ENCODE results near the gene GRM8.
A peak's percentile ranks its signal among the peaks of the same experiment; 100 is the strongest.

Gene GRM8

DNA sequence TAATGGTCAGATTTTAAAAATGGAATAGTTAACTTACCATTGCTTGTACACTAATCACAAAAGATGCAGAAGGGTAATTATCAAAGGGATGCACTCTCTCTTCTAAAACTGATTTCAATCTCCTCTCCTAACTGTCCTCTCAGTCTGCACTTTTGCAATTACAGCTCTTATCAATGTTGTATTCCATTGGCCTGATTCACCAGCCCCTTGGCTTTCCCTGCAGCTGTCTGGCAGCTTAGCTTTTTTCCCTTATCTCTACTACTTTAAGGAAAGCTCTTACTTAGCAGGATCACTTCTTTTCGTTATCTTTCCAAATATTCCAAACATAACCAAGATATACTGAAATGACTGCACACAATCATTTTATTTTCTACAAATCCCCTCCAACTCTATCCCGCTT, 448.8 kb downstream of the GRM8 start:
- no peak for DNase-seq

GRCh38 chr7:126803060-126803665, 449.6 kb downstream of the GRM8 start:
- DNase-seq = peak; percentile 85

DNA sequence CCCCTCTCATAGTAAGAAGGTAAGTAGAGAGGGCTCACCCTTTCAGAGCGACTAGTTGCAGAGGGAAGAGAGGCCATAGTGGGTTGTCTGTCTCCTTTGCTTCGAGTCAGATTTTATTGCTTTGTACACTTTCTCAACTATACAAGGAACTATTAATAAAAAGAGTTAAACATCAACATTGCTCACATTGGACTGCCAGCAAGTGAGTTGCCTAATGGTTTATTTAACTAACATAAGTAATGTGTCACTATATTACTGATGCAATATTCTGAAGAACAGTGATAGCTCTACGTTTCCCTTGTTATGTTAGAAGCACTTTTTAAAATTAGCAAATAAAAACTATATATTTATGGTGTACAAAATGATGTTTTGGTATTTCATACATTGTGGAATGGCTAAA, 451.0 kb downstream of the GRM8 start:
- no peak for DNase-seq

- no peak for DNase-seq
These were observed 453.2 kb downstream of the GRM8 start for GRCh38 chr7:126799541-126799940.

DNA sequence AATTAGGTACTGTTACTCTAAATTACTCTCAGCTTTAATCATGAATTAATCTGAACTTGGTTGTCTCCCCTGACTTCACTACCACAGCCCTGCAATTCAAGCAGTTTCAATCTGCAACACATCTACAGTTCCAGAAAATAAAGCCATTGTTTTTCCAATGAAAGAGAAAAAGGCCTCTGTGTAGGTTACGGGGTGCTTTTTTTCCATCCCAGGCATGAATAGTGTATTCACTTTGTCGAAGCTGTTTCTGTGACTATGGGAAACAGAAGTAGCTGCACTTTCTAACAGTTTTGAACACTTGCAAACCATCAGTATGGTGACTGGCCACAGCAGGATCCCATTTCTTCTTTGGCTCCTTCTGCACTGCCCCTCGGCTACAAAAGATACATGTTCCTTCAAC, 460.2 kb downstream of the GRM8 start:
- DNase-seq = no peak

DNA sequence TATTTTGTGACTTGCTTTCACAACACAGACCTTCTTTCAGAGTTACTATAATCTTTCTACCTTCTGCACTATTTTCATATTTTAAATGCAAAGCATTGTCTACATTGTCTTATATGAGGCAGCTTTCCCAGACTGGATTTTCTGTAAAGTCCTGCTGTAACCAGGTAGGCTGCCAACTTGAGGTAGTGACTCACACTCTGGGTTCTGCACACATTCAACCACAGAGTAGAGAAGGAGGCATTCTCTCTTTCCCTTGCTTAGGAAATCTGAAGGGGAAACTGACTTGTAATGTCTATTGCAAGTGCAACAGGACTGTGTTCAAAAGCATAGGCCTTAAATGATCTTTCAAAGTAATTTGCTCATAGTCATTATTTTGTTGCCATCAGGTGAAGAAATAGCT, 461.4 kb downstream of the GRM8 start:
- DNase-seq = no peak

- DNase-seq = peak; percentile 67
These were observed 462.0 kb downstream of the GRM8 start for GRCh38 chr7:126790763-126791162.

GRCh38 chr7:126783613-126784012, 469.1 kb downstream of the GRM8 start:
- no peak for DNase-seq

DNA sequence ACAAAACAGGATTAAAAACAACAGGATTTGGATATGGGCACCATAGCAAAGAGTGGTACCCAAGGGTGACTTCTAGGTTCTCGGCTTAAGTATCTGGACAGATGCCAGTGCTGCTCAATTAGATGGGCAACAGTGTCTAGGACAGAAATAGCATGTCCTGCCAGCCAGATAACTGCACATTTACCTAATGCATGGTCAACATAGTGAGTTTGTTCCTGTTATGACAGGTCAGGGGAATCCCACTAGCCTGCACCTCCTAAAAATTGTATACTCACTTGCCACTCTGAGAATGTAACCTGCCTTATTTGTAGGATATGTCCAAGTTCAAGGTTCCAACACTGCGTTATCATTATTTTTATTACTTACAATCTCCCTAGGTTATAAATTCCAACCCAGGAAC, 471.7 kb downstream of the GRM8 start:
- no peak for DNase-seq

- DNase-seq = peak; percentile 83
These were observed 474.6 kb downstream of the GRM8 start for GRCh38 chr7:126778101-126778500.

GRCh38 chr7:126776498-126776897, 476.2 kb downstream of the GRM8 start:
- DNase-seq = no peak

DNA sequence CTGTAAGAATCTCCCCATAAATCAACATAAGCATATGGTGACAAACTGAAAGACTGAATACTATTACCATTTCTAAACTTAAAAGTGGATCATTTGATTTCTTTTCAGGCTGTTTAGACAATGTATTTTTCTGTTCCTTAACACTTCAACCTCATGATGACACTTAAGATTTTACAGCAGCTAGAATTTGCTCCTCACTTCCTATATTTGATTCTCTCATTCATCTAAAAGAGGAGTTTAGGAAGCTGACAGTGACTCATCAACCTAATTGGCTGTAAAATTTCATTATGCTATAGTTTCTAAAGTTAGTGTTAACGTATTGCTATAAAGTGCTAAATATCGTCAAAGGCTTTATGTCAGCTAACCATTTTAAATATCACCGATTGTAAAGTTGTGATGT, 478.7 kb downstream of the GRM8 start:
- DNase-seq = peak; percentile 53

DNA sequence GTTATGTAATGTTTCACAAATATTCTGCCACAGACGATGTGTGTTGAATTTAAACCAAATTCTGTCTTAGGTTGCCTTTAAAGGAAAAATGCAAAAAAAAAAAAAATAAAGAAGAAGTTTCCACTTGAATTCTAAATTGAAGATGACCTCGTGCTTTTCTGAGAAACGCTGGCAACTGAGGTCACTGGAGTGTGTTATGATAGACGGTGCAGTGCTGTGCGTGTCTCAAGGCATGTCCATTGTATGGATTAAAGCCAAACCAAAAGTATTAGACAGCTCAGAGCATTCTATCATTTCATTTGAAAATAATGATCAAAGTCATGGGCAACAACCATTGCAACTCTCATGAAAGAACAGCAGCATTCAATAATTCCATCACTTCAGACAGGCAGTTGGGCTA, 483.9 kb downstream of the GRM8 start:
- DNase-seq = no peak

DNA sequence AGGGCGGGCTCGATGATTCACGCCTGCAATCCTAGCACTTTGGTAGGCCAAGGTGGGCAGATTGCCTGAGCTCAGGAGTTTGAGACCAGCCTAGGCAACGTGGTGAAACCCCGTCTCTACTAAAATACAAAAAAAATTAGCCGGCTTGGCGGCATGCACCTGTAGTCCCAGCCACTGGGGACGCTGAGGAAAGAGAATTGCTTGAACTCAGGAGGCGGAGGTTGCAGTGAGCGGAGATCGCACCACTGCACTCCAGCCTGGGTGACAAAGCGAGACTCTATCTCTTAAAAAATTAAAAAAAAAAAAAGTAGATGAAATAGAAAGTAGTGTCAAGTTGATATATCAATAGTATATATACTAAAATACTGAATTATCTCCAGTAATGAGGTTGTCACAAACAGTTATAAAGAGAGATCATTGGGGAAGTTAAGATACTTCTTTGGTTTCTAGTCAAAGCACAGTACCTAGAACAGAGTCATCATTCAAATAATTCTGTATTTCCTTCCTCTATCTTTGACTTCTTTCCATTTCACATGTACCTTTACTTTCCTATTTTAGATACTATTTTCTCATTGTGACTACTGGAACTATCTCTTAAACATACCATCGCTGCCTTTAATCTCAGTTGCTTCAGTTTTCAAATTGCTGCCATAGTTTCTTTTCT, 491.7 kb downstream of the GRM8 start:
- no peak for DNase-seq

GRCh38 chr7:126755381-126755780, 497.4 kb downstream of the GRM8 start:
- peak; percentile 31 for DNase-seq

GRCh38 chr7:126750207-126750911, 502.4 kb downstream of the GRM8 start:
- DNase-seq = no peak

GRCh38 chr7:126728967-126729366, 523.8 kb downstream of the GRM8 start:
- DNase-seq = no peak

GRCh38 chr7:126727930-126728391, 524.8 kb downstream of the GRM8 start:
- DNase-seq = no peak

DNA sequence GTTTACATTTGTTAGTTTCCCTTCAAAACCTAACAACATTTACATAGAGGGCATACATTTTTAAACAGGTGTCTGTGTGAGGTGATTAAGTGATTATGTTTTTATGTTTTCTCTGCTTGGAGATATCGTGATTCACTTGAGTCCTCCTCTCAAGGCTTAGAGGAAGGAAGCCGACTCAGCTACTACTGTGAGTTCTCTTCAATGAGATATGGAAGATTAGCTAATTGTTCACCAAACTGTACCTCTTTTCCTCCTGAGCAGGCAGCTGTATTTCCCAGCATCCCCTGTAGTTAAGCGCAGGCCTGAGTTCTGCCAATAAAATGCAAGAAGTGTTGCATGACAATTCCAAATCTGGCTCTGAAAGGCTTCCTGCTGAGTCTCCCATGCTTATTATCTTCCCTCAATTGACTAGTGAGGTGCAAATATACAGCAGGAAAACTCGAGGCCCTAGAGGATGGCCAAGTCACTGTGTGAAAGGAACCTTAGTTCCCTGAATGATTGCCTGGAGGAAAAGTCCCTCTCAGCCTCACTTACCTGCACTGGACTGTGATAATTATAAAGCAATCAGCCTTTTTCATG, 528.7 kb downstream of the GRM8 start:
- no peak for DNase-seq

DNA sequence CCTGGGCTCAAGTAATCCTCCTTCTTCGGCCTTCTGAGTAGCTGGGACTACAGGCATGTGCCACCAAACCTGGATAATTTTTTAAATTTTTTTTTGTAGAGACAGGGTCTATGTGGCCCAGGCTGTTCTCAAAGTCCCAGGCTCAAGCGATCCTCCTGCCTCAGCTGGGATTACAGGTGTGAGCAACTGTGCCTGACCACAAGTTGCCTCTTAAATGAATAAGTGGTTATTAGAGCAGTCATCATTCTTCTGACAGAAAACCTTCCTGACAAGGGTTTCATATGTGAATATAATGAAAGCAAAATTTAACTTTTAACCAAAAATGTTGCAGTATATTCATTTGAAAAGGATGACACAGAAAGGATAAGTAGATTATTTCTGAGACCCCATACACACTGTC, 532.5 kb downstream of the GRM8 start:
- DNase-seq = no peak

GRCh38 chr7:126718419-126718818, 534.3 kb downstream of the GRM8 start:
- no peak for DNase-seq

DNA sequence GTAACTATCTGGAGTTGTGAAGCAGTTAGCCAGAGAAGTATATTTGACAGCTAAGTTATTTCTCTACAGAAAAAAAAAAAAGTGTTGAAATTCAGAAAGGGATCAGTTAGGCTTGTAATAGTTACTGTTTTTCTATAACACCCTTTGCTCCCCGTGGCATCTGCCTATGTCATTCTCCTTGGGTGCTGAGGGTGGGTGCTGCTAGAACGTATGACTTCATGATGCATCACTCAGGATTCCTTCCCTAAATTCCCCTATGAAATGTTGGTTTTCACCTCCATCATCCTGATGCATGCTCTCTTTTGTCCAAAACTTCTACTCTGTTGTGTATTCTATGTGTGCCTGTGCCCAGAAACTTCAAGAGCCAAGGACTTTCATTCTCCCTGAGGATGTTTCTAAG, 536.4 kb downstream of the GRM8 start:
- no peak for DNase-seq

DNA sequence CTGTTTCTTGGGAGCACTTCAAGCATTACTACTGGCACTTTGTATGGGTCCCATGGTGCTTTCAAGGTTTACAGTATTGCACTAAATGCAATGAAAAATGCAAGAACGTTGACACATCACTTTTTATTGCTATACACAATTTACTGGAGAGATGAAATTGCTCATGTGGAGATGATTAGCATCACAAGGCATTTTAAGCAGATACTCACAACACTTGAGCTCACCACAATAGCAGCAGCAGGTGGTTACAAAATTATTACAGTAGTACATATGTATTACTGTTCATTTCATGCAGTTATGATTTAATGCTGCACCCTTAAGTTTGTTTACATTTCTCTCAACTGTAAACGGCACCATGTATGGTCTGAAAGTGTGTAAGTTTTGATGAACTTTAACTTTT, 537.7 kb downstream of the GRM8 start:
- DNase-seq = peak; percentile 26
